Measurements from ENCODE around the gene FBRSL1. TPM values are rescaled to one million over a fixed set of nuclear protein-coding genes. Genes with fewer than 3 reads are reported as not detected.

The FBRSL1 gene
- total and polyA plus RNA-seq, 12 donors: 28.1 to 90.6 (median 47.0) TPM

- intact Hi-C loops (cut with DNase I): no loop called here
- no peak for ATAC-seq
- Histone ChIP-seq H3K4me3 (no peak overlapping the region), H3K27ac (no peak overlapping the region), H3K27me3 (peaks cover 3 to 80% (median 65%) of the 10 kb centered on the region in 7 donors), H3K36me3 (no peaks in the 10 kb centered on the region), H3K4me1 (peaks cover 0 to 8% (median 0%) of the 10 kb centered on the region in 9 donors), H3K9me3 (no peaks in the 10 kb centered on the region)
- TF ChIP-seq CTCF (IDR thresholded peaks at IDR 0.05): no peak
- WGBS, 2 donors: 74 to 76% methylated on average over 22 of the region's 22 CpGs
- DNase-seq: no peak
These were observed 40.2 kb upstream of the FBRSL1 start for GRCh38 chr12:132449565-132450417.

- intact Hi-C loops (cut with DNase I): no loop called here
- Histone ChIP-seq H3K9me3 (no peaks in the 10 kb centered on the region), H3K27me3 (peaks cover 3 to 73% (median 59%) of the 10 kb centered on the region in 7 donors), H3K4me1 (peaks cover 0 to 8% (median 0%) of the 10 kb centered on the region in 9 donors), H3K36me3 (no peaks in the 10 kb centered on the region), H3K4me3 (no peak overlapping the region), H3K27ac (no peak overlapping the region)
- ATAC-seq (no peak), DNase-seq (no peak)
- WGBS, 2 donors: 56 to 62% methylated on average over 22 of the region's 22 CpGs
- no peak for TF ChIP-seq CTCF (IDR thresholded peaks at IDR 0.05)
These were observed 39.4 kb upstream of the FBRSL1 start for GRCh38 chr12:132450418-132451171.

- intact Hi-C loops (cut with DNase I): no loop called here
- Histone ChIP-seq H3K36me3 (no peaks in the 10 kb centered on the region), H3K27me3 (peaks cover 3 to 68% (median 57%) of the 10 kb centered on the region in 7 donors), H3K4me3 (no peak overlapping the region), H3K9me3 (no peaks in the 10 kb centered on the region), H3K27ac (no peak overlapping the region), H3K4me1 (peaks cover 0 to 8% (median 0%) of the 10 kb centered on the region in 9 donors)
- 58 to 63% methylated on average over 35 of the region's 35 CpGs for whole genome bisulfite sequencing, 2 donors
- ATAC-seq (no peak), DNase-seq (no peak)
- no peak for TF ChIP-seq CTCF (IDR thresholded peaks at IDR 0.05)
These were observed 38.6 kb upstream of the FBRSL1 start for GRCh38 chr12:132451172-132451835.

- H3K36me3 ChIP-seq: no peaks in the 10 kb centered on the region
- H3K4me3 ChIP-seq: no peak overlapping the region
- intact Hi-C loops (cut with DNase I): no loop called here
- no peak overlapping the region for H3K27ac ChIP-seq
- peaks cover 0 to 8% (median 0%) of the 10 kb centered on the region in 9 donors for H3K4me1 ChIP-seq
- 86 to 87% methylated on average over 10 of the region's 10 CpGs for WGBS, 2 donors
- ATAC-seq (no peak), DNase-seq (no peak)
- H3K27me3 ChIP-seq: peaks cover 8 to 70% (median 60%) of the 10 kb centered on the region in 7 donors
- no peaks in the 10 kb centered on the region for H3K9me3 ChIP-seq
- no peak for TF ChIP-seq CTCF (IDR thresholded peaks at IDR 0.05)
These were observed 38.1 kb upstream of the FBRSL1 start for GRCh38 chr12:132451836-132452195.
